Fibroblast of the aortic adventitia (primary cell): ENCODE results near the gene PLAC9. TPM values are rescaled to one million over a fixed set of nuclear protein-coding genes. Genes with fewer than 3 reads are reported as not detected.
A peak's percentile ranks its signal among the peaks of the same experiment; 100 is the strongest.

Experiments used
- DNase-seq: peaks from one replicate; pipeline ENCODE4 v3.0.0-alpha.2; 2010; ENCODE audit warnings: low read depth
- H3K4me3 ChIP-seq: 2 replicates; pipeline ENCODE4 v1.5.1; 2011; ENCODE audit warnings: low read depth, mild to moderate bottlenecking, control low read depth, low read length, moderate library complexity
- CTCF ChIP-seq: IDR thresholded peaks from 2 replicates; pipeline ENCODE4 v1.5.1; 2011; ENCODE audit warnings: mild to moderate bottlenecking, low read length, control low read depth, inconsistent platforms; ENCODE audit not compliant: insufficient read depth
- total RNA-seq: library from RNA; depleted of rRNA; stranded (reverse); fragments of >200 nt; gene quantifications from 2 replicates; pipeline ENCODE4 v1.2.3, GENCODE V29; 2012; ENCODE audit warnings: low replicate concordance

Gene PLAC9
- total RNA-seq, 1 donor: 32.1 TPM

GRCh38 chr10:80166581-80167470 lies 34.3 kb downstream of the PLAC9 start:
- H3K4me3 ChIP-seq: no peak overlapping the region
- no peak for TF ChIP-seq CTCF
- DNase-seq: no peak

GRCh38 chr10:80167471-80168161 lies 35.1 kb downstream of the PLAC9 start:
- no peak for DNase-seq
- TF ChIP-seq CTCF: no peak
- H3K4me3 ChIP-seq: no peak overlapping the region

- no peak for DNase-seq
- no peak overlapping the region for H3K4me3 ChIP-seq
- TF ChIP-seq CTCF: no peak
Observed at GRCh38 chr10:80168162-80168511, 35.6 kb downstream of the PLAC9 start.

- peak; percentile 38 for TF ChIP-seq CTCF
- H3K4me3 ChIP-seq: no peak overlapping the region
- no peak for DNase-seq
Observed at GRCh38 chr10:80168679-80169380, 36.3 kb downstream of the PLAC9 start.

GRCh38 chr10:80170026-80170425 lies 37.5 kb downstream of the PLAC9 start:
- no peak overlapping the region for H3K4me3 ChIP-seq
- DNase-seq: no peak
- no peak for TF ChIP-seq CTCF

GRCh38 chr10:80170641-80171040 lies 38.1 kb downstream of the PLAC9 start:
- H3K4me3 ChIP-seq: no peak overlapping the region
- TF ChIP-seq CTCF: no peak
- no peak for DNase-seq
